Endothelial cell of umbilical vein (primary cell): ENCODE results near the gene TRAPPC11. TPM values are rescaled to one million over a fixed set of nuclear protein-coding genes. Genes with fewer than 3 reads are reported as not detected.

Experiments used
- BruUV-seq: library from RNA; stranded (reverse); fragments of 400-500 nt; replicated peaks from 2 replicates; lab custom pipeline; 2021; lab: Mats Ljungman, UMichigan
- CTCF ChIA-PET: fragments of 300-600, 350-600 bp; sonication (Branson Sonifier 250); formaldehyde crosslinking; loops from one replicate; lab custom pipeline; 2021; ENCODE audit warnings: antibody characterized with exemption, inconsistent platforms; lab: Charles Lee
- POLR2A ChIA-PET: fragments of 300-600, 350-600 bp; sonication (Branson Sonifier 250); formaldehyde crosslinking; loops from one replicate; lab custom pipeline; 2021; ENCODE audit warnings: antibody characterized with exemption, inconsistent platforms; lab: Charles Lee
- DNase-seq: peaks from one replicate; pipeline ENCODE4 v3.0.0-alpha.2; 2011; ENCODE audit warnings: low read depth, low spot score
- FAIRE-seq: peaks from 2 replicates; lab custom pipeline; 2011; peaks lifted over from hg19 to GRCh38; lab: Jason Lieb, UNC
- H2AFZ ChIP-seq: 2 replicates; pipeline ENCODE4 v1.6.0; 2012; ENCODE audit warnings: low read depth, low read length, control low read depth, inconsistent platforms
- H3K27ac ChIP-seq: 2 replicates; pipeline ENCODE4 v1.5.1; 2011; ENCODE audit warnings: low read depth, mild to moderate bottlenecking, control low read depth, low read length, moderate library complexity; ENCODE audit not compliant: insufficient read depth
- H3K27me3 ChIP-seq, 2 experiments: 2 replicates each; pipeline versions ENCODE4 v1.6.0 to v1.6.1; 2011; ENCODE audit warnings: low read length in 2 of 2, mixed read lengths in 1 of 2; ENCODE audit not compliant: control insufficient read depth in 2 of 2, insufficient read depth in 2 of 2
- H3K36me3 ChIP-seq, 2 experiments: 2 replicates in 1 of 2; 3 replicates in 1 of 2; pipeline ENCODE4 v1.5.1; 2011; ENCODE audit warnings: low read length in 2 of 2, mild to moderate bottlenecking in 1 of 2, moderate library complexity in 1 of 2; ENCODE audit not compliant: control insufficient read depth in 2 of 2, insufficient read depth in 2 of 2; ENCODE audit errors: extremely low read depth in 1 of 2
- H3K4me1 ChIP-seq: 3 replicates; pipeline ENCODE4 v1.5.1; 2011; ENCODE audit warnings: mild to moderate bottlenecking, low read length; ENCODE audit not compliant: control insufficient read depth, insufficient read depth; ENCODE audit errors: extremely low read depth
- H3K4me2 ChIP-seq: 2 replicates; pipeline ENCODE4 v1.6.1; 2011; ENCODE audit warnings: low read length, control low read depth, mixed read lengths; ENCODE audit not compliant: insufficient read depth
- H3K4me3 ChIP-seq, 3 experiments: fragments of 200-600 bp in 1 of 3; sonication (generic), shearing (Covaris generic) in 1 of 3; replicated peaks in 1 of 3; 2 replicates each; pipeline ENCODE4 v1.5.1; 2011 to 2016; ENCODE audit warnings: control low read depth in 3 of 3, low read length in 3 of 3, mild to moderate bottlenecking in 2 of 3, inconsistent platforms in 1 of 3, low read depth in 1 of 3, moderate library complexity in 1 of 3; ENCODE audit not compliant: insufficient read depth in 1 of 3
- H3K79me2 ChIP-seq: 2 replicates; pipeline ENCODE4 v1.6.0; 2012; ENCODE audit warnings: low read length, inconsistent platforms; ENCODE audit not compliant: control insufficient read depth, insufficient read depth
- H3K9ac ChIP-seq: replicated peaks from 2 replicates; pipeline ENCODE3; 2011; ENCODE audit warnings: low read length, control low read depth; ENCODE audit not compliant: insufficient read depth; ENCODE audit errors: extremely low read depth
- H3K9me1 ChIP-seq: replicated peaks from 3 replicates; pipeline ENCODE4 v1.6.0; 2011; ENCODE audit warnings: mild to moderate bottlenecking, low read length; ENCODE audit not compliant: control insufficient read depth, insufficient read depth; ENCODE audit errors: extremely low read depth
- H3K9me3 ChIP-seq: replicated peaks from 2 replicates; pipeline ENCODE4 v1.5.1; 2012; ENCODE audit warnings: low read length, inconsistent platforms; ENCODE audit not compliant: control insufficient read depth, insufficient read depth
- H4K20me1 ChIP-seq: replicated peaks from 2 replicates; pipeline ENCODE3; 2011; ENCODE audit warnings: mild to moderate bottlenecking, low read length; ENCODE audit not compliant: control insufficient read depth, insufficient read depth; ENCODE audit errors: extremely low read depth
- CTCF ChIP-seq, 2 donors: IDR thresholded peaks; 1 replicate in 1 of 2; 2 replicates in 1 of 2; pipeline ENCODE4 v1.5.1; 2011; ENCODE audit warnings: low read length in 2 of 2, mild to moderate bottlenecking in 2 of 2, moderate library complexity in 2 of 2, control low read depth in 1 of 2, inconsistent platforms in 1 of 2, low read depth in 1 of 2; ENCODE audit not compliant: insufficient read depth in 1 of 2; ENCODE audit errors: extremely low read depth in 1 of 2
- EZH2 ChIP-seq: IDR thresholded peaks from 2 replicates; pipeline ENCODE4 v1.6.1; 2012; ENCODE audit warnings: borderline replicate concordance, low read depth, mild to moderate bottlenecking, moderate library complexity, low read length, inconsistent platforms; ENCODE audit not compliant: severe bottlenecking
- FOS ChIP-seq: IDR thresholded peaks from 2 replicates; pipeline ENCODE4 v1.6.1; 2011; ENCODE audit warnings: mild to moderate bottlenecking, low read length, moderate library complexity, borderline replicate concordance; ENCODE audit not compliant: insufficient read depth
- GATA2 ChIP-seq: IDR thresholded peaks from 2 replicates; pipeline ENCODE4 v1.7.0; 2011; ENCODE audit warnings: low read depth, mild to moderate bottlenecking, moderate library complexity, mixed read lengths, low read length; ENCODE audit not compliant: insufficient read length, insufficient read depth
- JUN ChIP-seq: IDR thresholded peaks from 2 replicates; pipeline ENCODE4 v1.6.1; 2011; ENCODE audit warnings: borderline replicate concordance, low read depth; ENCODE audit not compliant: insufficient read length, insufficient read depth
- MAX ChIP-seq: IDR thresholded peaks from 2 replicates; pipeline ENCODE4 v1.6.1; 2011; ENCODE audit not compliant: insufficient read depth, insufficient read length
- MYC ChIP-seq: IDR thresholded peaks from one replicate; pipeline ENCODE4 v1.6.1; 2011; ENCODE audit warnings: mild to moderate bottlenecking, low read depth, low read length
- POLR2A ChIP-seq: IDR thresholded peaks from 2 replicates; pipeline ENCODE4 v1.6.1; 2012; ENCODE audit warnings: low read depth, mild to moderate bottlenecking, control low read depth, low read length
- POLR2AphosphoS5 ChIP-seq: IDR thresholded peaks from 2 replicates; pipeline ENCODE4 v1.6.1; 2012; ENCODE audit warnings: low read depth, mild to moderate bottlenecking, control low read depth, low read length, moderate library complexity; ENCODE audit not compliant: insufficient read depth
- dilution Hi-C: fragments of 300-500 bp; cut with MboI; formaldehyde crosslinking; loops from one replicate; pipeline ENCODE4 v1.15.0; 2019; ENCODE audit warnings: low sequenced_read_pairs; ENCODE audit not compliant: extremely low pct_ligation_motif_present
- intact Hi-C: fragments of 100-400 bp; cut with micrococcal nuclease; formaldehyde crosslinking; loops from one replicate; pipeline ENCODE4 v1.10.0; 2022
- polyA plus RNA-seq, 4 experiments: library from polyadenylated mRNA; depleted of rRNA in 3 of 4; stranded (reverse) in 3 of 4; unstranded in 1 of 4; fragments of >200 nt; gene quantifications; 2 replicates each; pipeline versions ENCODE4 v1.2.1 to v1.2.3, GENCODE V29; 2011 to 2012; ENCODE audit warnings: missing spikeins in 1 of 4
- total RNA-seq: library from RNA; stranded (reverse); gene quantifications from 2 replicates; pipeline ENCODE4 v1.2.3, GENCODE V29; 2021

Gene TRAPPC11
- total and polyA plus RNA-seq, 2 donors (not counting 3 experiments of a cell fraction or from before 2014, with no cell fraction given): 21.2 to 32.1 TPM

- no peak overlapping the region for H3K4me3 ChIP-seq
- H4K20me1 ChIP-seq: no peaks in the 10 kb centered on the region
- no peaks in the 10 kb centered on the region for H3K9me3 ChIP-seq
- no peaks in the 10 kb centered on the region for H3K4me1 ChIP-seq
- H3K4me2 ChIP-seq: no peak overlapping the region
- no peaks in the 10 kb centered on the region for H3K27me3 ChIP-seq
- no peak overlapping the region for H3K27ac ChIP-seq
- H3K79me2 ChIP-seq: no peaks in the 10 kb centered on the region
- no peak overlapping the region for H2AFZ ChIP-seq
- H3K9me1 ChIP-seq: no peaks in the 10 kb centered on the region
- H3K9ac ChIP-seq: no peak overlapping the region
- FAIRE-seq: no peak
- ChIA-PET CTCF (no interaction called here), POLR2A (no interaction called here)
- DNase-seq: no peak
- BruUV-seq: no TSS peak
- H3K36me3 ChIP-seq: no peaks in the 10 kb centered on the region
- TF ChIP-seq POLR2A (no peak), JUN (no peak), POLR2AphosphoS5 (no peak), MAX (no peak), CTCF (IDR thresholded peaks at IDR 0.05; ENCODE audit: extremely low read depth in 1 of 2, insufficient read depth in 1 of 2, low read depth in 1 of 2, low read length in 2 of 2) (no peak), FOS (no peak), EZH2 (no peak), GATA2 (no peak), MYC (no peak)
- intact Hi-C loops (loop anchor here (10.0 kb wide), 1 partner anchor 435 kb away; no protein-coding TSS in a partner anchor), dilution Hi-C loops (no loop called here)
These were observed 70.6 kb downstream of the TRAPPC11 start for GRCh38 chr4:183729430-183730328.
